GM12891 (cell line): Measurements from ENCODE around the gene FAT2.
"Not testable (repeated sequence)": the region's sequence is repeated elsewhere in the genome, so short reads cannot be mapped to it uniquely, and the experiment has no call there.

ENCODE experiments used
- PAX5 ChIP-seq: IDR thresholded peaks from 2 replicates; pipeline ENCODE4 v1.6.1; 2011; ENCODE audit warnings: low read length, moderate library complexity, mild to moderate bottlenecking; ENCODE audit not compliant: insufficient read depth, severe bottlenecking
- POLR2A ChIP-seq: IDR thresholded peaks from 2 replicates; pipeline ENCODE4 v1.6.1; 2011; ENCODE audit warnings: low read depth, low read length, control low read depth
- POLR2AphosphoS5 ChIP-seq: IDR thresholded peaks from 2 replicates; pipeline ENCODE4 v1.6.1; 2011; ENCODE audit warnings: low read depth, low read length, control low read depth
- SPI1 ChIP-seq: IDR thresholded peaks from 2 replicates; pipeline ENCODE4 v1.6.1; 2011; ENCODE audit warnings: low read depth, low read length, control low read depth
- TAF1 ChIP-seq: IDR thresholded peaks from 2 replicates; pipeline ENCODE4 v1.6.1; 2011; ENCODE audit warnings: low read depth, low read length, control low read depth

DNA sequence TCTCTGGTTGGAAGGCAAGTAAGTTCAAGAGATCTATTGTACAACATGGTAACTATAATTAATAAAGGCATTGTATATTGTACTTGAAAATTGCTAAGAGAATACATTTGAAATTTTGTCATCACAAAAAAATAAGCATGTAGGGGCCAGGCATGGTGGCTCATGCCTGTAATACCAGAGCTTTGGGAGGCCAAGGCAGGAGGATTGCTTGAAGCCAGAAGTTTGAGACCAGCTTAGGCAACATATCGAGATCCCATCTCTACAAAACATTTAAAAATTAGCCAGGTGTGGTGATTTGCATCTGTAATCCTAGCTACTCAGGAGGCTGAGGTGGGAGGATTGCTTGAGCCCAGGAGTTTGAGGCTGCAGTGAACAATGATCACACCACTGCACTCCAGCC lies 12.0 kb downstream of the FAT2 start:
- TF ChIP-seq SPI1, TAF1, POLR2A, POLR2AphosphoS5, PAX5: not testable (repeated sequence)
